Thymus (tissue), 11 donors: Measurements from ENCODE around the gene RTBDN. TPM values are rescaled to one million over a fixed set of nuclear protein-coding genes. Genes with fewer than 3 reads are reported as not detected.

Experiments used
- DNase-seq, 9 donors: peaks; one replicate each; pipeline ENCODE4 v3.0.0-alpha.2; 2013; ENCODE audit warnings: low spot score in 9 of 9, low read depth in 6 of 9, missing footprints in 1 of 9
- H3K27ac ChIP-seq, 2 donors: one replicate each; pipeline ENCODE4 v1.5.1; 2013; ENCODE audit warnings: control low read depth in 1 of 2, low read depth in 1 of 2, low read length in 1 of 2, mild to moderate bottlenecking in 1 of 2, moderate library complexity in 1 of 2
- H3K27me3 ChIP-seq, 2 donors: one replicate each; pipeline ENCODE4 v1.5.1; 2013; ENCODE audit warnings: low read length in 1 of 2; ENCODE audit not compliant: control insufficient read depth in 2 of 2, insufficient read depth in 1 of 2
- H3K36me3 ChIP-seq, 2 donors: one replicate each; pipeline ENCODE4 v1.5.1; 2013; ENCODE audit warnings: low read length in 1 of 2, mild to moderate bottlenecking in 1 of 2, moderate library complexity in 1 of 2; ENCODE audit not compliant: control insufficient read depth in 2 of 2, insufficient read depth in 2 of 2
- H3K4me1 ChIP-seq, 2 donors: one replicate each; pipeline ENCODE4 v1.5.1; 2013; ENCODE audit warnings: low read length in 2 of 2; ENCODE audit not compliant: control insufficient read depth in 2 of 2, insufficient read depth in 2 of 2
- H3K4me3 ChIP-seq, 2 donors: one replicate each; pipeline ENCODE4 v1.5.1; 2013; ENCODE audit warnings: low read length in 2 of 2, control low read depth in 1 of 2, mild to moderate bottlenecking in 1 of 2
- H3K9me3 ChIP-seq, 2 donors: one replicate each; pipeline ENCODE4 v1.5.1; 2013; ENCODE audit warnings: low read length in 1 of 2, mild to moderate bottlenecking in 1 of 2; ENCODE audit not compliant: control insufficient read depth in 2 of 2, insufficient read depth in 1 of 2
- WGBS: extraction: QIAGEN DNeasy Blood & Tissue Kit; methylation state at CpG from one replicate; pipeline ENCODE4 v1.1.7; 2013; 5-methylcytosine and 5-hydroxymethylcytosine counted together
- polyA plus RNA-seq: library from polyadenylated mRNA; stranded (reverse); fragments of 200-250 nt; gene quantifications from one replicate; pipeline ENCODE4 v1.2.3, GENCODE V29; 2013
- total RNA-seq: library from RNA; stranded (reverse); fragments of 120-200 nt; gene quantifications from one replicate; pipeline ENCODE4 v1.2.4, GENCODE V29; 2013
- donor health status: healthy.

Gene RTBDN
- total and polyA plus RNA-seq, 2 donors, result 1.6 to 1.7 TPM

- H3K4me1 ChIP-seq, result peaks cover 5 to 11% of the 10 kb centered on the region in 2 donors
- no peak for DNase-seq
- 97% methylated on average over 5 of the region's 5 CpGs for WGBS
- peaks cover 0 to 16% of the 10 kb centered on the region in 2 donors for H3K9me3 ChIP-seq
- H3K27ac ChIP-seq, result no peak overlapping the region
- H3K27me3 ChIP-seq, result peaks cover 0 to 20% of the 10 kb centered on the region in 2 donors
- H3K4me3 ChIP-seq, result no peak overlapping the region
- H3K36me3 ChIP-seq, result peaks cover 7 to 29% of the 10 kb centered on the region in 2 donors
Observed at GRCh38 chr19:12872255-12872654, 37.9 kb upstream of the RTBDN start.

GRCh38 chr19:12871681-12872080, 37.3 kb upstream of the RTBDN start:
- Histone ChIP-seq H3K36me3 (peaks cover 7 to 23% of the 10 kb centered on the region in 2 donors), H3K27me3 (peaks cover 0 to 22% of the 10 kb centered on the region in 2 donors), H3K9me3 (peaks cover 0 to 16% of the 10 kb centered on the region in 2 donors), H3K4me3 (no peak overlapping the region), H3K4me1 (peaks cover 5 to 14% of the 10 kb centered on the region in 2 donors), H3K27ac (no peak overlapping the region)
- 91% methylated on average over 3 of the region's 3 CpGs for WGBS
- DNase-seq, result no peak

GRCh38 chr19:12868540-12869112, 34.2 kb upstream of the RTBDN start:
- Histone ChIP-seq H3K36me3 (peaks cover 0 to 4% of the 10 kb centered on the region in 2 donors), H3K27ac (no peak overlapping the region), H3K4me1 (peaks cover 5 to 12% of the 10 kb centered on the region in 2 donors), H3K9me3 (peaks cover 0 to 13% of the 10 kb centered on the region in 2 donors), H3K4me3 (no peak overlapping the region), H3K27me3 (peaks cover 0 to 19% of the 10 kb centered on the region in 2 donors)
- DNase-seq, result no peak
- WGBS, result 98% methylated on average over 10 of the region's 10 CpGs

- peaks cover 5 to 10% of the 10 kb centered on the region in 2 donors for H3K4me1 ChIP-seq
- WGBS, result 5% methylated on average over 51 of the region's 51 CpGs
- DNase-seq, result peak in 5 of 9 donors; percentile 54 to 84 (median 71)
- no peak overlapping the region for H3K27ac ChIP-seq
- peaks cover 0 to 3% of the 10 kb centered on the region in 2 donors for H3K9me3 ChIP-seq
- peak overlapping the region; percentile 40 to 45 for H3K4me3 ChIP-seq
- no peaks in the 10 kb centered on the region for H3K36me3 ChIP-seq
- H3K27me3 ChIP-seq, result peaks cover 0 to 12% of the 10 kb centered on the region in 2 donors
Observed at GRCh38 chr19:12867120-12868099, 33.0 kb upstream of the RTBDN start.

GRCh38 chr19:12866416-12867119, 32.2 kb upstream of the RTBDN start:
- H3K27ac ChIP-seq, result no peak overlapping the region
- no peak overlapping the region for H3K4me3 ChIP-seq
- 93% methylated on average over 29 of the region's 29 CpGs for WGBS
- H3K36me3 ChIP-seq, result no peaks in the 10 kb centered on the region
- peaks cover 0 to 12% of the 10 kb centered on the region in 2 donors for H3K27me3 ChIP-seq
- peaks cover 5 to 10% of the 10 kb centered on the region in 2 donors for H3K4me1 ChIP-seq
- H3K9me3 ChIP-seq, result peaks cover 0 to 3% of the 10 kb centered on the region in 2 donors
- DNase-seq, result no peak

GRCh38 chr19:12865746-12866415, 31.5 kb upstream of the RTBDN start:
- no peak for DNase-seq
- 97% methylated on average over 19 of the region's 19 CpGs for WGBS
- H3K9me3 ChIP-seq, result peaks cover 0 to 3% of the 10 kb centered on the region in 2 donors
- peaks cover 5 to 10% of the 10 kb centered on the region in 2 donors for H3K4me1 ChIP-seq
- no peak overlapping the region for H3K27ac ChIP-seq
- no peak overlapping the region for H3K4me3 ChIP-seq
- peaks cover 0 to 12% of the 10 kb centered on the region in 2 donors for H3K27me3 ChIP-seq
- H3K36me3 ChIP-seq, result no peaks in the 10 kb centered on the region

- 97% methylated on average over 34 of the region's 34 CpGs for WGBS
Observed at GRCh38 chr19:12864721-12865715, 30.6 kb upstream of the RTBDN start.

More at GRCh38 chr19:12864721-12865715, 30.6 kb upstream of the RTBDN start:
- Histone ChIP-seq H3K36me3 (no peaks in the 10 kb centered on the region), H3K4me1 (peaks cover 5 to 10% of the 10 kb centered on the region in 2 donors), H3K27ac (no peak overlapping the region), H3K4me3 (no peak overlapping the region), H3K27me3 (peaks cover 0 to 12% of the 10 kb centered on the region in 2 donors), H3K9me3 (peaks cover 0 to 3% of the 10 kb centered on the region in 2 donors)
- DNase-seq, result no peak
